Glutamatergic neuron (in vitro differentiated cells): ENCODE results near the gene RABL6. TPM values are rescaled to one million over a fixed set of nuclear protein-coding genes. Genes with fewer than 3 reads are reported as not detected.
A peak's percentile ranks its signal among the peaks of the same experiment; 100 is the strongest.

Experiments used
- DNase-seq: peaks from one replicate; pipeline ENCODE4 v3.0.0; 2022
- H3K27ac Mint-ChIP-seq: one replicate; pipeline ENCODE4 v1.8.0; 2020; ENCODE audit warnings: mild to moderate bottlenecking, mixed read lengths, inconsistent platforms; ENCODE audit not compliant: unreplicated experiment
- H3K27me3 Mint-ChIP-seq: one replicate; pipeline ENCODE4 v1.8.0; 2020; ENCODE audit warnings: mild to moderate bottlenecking, moderate library complexity, mixed read lengths, inconsistent platforms; ENCODE audit not compliant: unreplicated experiment
- H3K36me3 Mint-ChIP-seq: one replicate; pipeline ENCODE4 v1.8.0; 2020; ENCODE audit warnings: mild to moderate bottlenecking, mixed read lengths, inconsistent platforms; ENCODE audit not compliant: unreplicated experiment
- H3K4me1 Mint-ChIP-seq: one replicate; pipeline ENCODE4 v1.8.0; 2020; ENCODE audit warnings: mild to moderate bottlenecking, low read depth, mixed read lengths, inconsistent platforms; ENCODE audit not compliant: unreplicated experiment
- H3K4me3 Mint-ChIP-seq: one replicate; pipeline ENCODE4 v1.8.0; 2020; ENCODE audit warnings: mild to moderate bottlenecking, mixed read lengths, inconsistent platforms; ENCODE audit not compliant: unreplicated experiment
- H3K9me3 Mint-ChIP-seq: one replicate; pipeline ENCODE4 v1.8.0; 2020; ENCODE audit warnings: mild to moderate bottlenecking, moderate library complexity, mixed read lengths, inconsistent platforms; ENCODE audit not compliant: unreplicated experiment
- long read RNA-seq: library from polyadenylated mRNA; unstranded; transcript quantifications from one replicate; pipeline ENCODE4 v2.0.0, GENCODE V29; 2020; ENCODE audit not compliant: unreplicated experiment
- total RNA-seq: library from RNA; stranded (reverse); fragmentation: NEBNext Ultra II Directional; extraction: Animal tissue kit (Norgen Biotek cat#: 25700); gene quantifications from one replicate; pipeline ENCODE4 v1.2.1, GENCODE V29; 2021; ENCODE audit not compliant: unreplicated experiment
- TF ChIP-seq, protein P1 (sequence below): fragments of 200-600 bp; sonication (generic); IDR thresholded peaks from one replicate; pipeline ENCODE4 v1.5.0; 2021; ENCODE audit not compliant: partially characterized antibody, unreplicated experiment

Gene RABL6
- 149 TPM for total RNA-seq
- long read RNA-seq, partial matches to known transcripts = 7 of 9 reads
- long read RNA-seq, other reads (novel, unspliced or antisense) = 1 of 9 reads

- DNase-seq = peak; percentile 79
- H3K27me3 Mint-ChIP-seq = peaks cover 12% of the 10 kb centered on the region
- peak within 1 kb of the TSS; percentile 96 for H3K4me3 Mint-ChIP-seq
- peaks cover 5% of the 10 kb centered on the region for H3K36me3 Mint-ChIP-seq
- peaks cover 15% of the 10 kb centered on the region for H3K4me1 Mint-ChIP-seq
- H3K27ac Mint-ChIP-seq = peak within 1 kb of the TSS; percentile 90
- TF ChIP-seq, protein P1, sequence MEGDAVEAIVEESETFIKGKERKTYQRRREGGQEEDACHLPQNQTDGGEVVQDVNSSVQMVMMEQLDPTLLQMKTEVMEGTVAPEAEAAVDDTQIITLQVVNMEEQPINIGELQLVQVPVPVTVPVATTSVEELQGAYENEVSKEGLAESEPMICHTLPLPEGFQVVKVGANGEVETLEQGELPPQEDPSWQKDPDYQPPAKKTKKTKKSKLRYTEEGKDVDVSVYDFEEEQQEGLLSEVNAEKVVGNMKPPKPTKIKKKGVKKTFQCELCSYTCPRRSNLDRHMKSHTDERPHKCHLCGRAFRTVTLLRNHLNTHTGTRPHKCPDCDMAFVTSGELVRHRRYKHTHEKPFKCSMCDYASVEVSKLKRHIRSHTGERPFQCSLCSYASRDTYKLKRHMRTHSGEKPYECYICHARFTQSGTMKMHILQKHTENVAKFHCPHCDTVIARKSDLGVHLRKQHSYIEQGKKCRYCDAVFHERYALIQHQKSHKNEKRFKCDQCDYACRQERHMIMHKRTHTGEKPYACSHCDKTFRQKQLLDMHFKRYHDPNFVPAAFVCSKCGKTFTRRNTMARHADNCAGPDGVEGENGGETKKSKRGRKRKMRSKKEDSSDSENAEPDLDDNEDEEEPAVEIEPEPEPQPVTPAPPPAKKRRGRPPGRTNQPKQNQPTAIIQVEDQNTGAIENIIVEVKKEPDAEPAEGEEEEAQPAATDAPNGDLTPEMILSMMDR = no peak
- peaks cover 26% of the 10 kb centered on the region for H3K9me3 Mint-ChIP-seq
These were observed at the start of gene RABL6 for GRCh38 chr9:136807281-136808074. Gene RABL6 (plus strand): TSS chr9:136807948. CDS start chr9:136808197, 249 bp downstream.

DNA sequence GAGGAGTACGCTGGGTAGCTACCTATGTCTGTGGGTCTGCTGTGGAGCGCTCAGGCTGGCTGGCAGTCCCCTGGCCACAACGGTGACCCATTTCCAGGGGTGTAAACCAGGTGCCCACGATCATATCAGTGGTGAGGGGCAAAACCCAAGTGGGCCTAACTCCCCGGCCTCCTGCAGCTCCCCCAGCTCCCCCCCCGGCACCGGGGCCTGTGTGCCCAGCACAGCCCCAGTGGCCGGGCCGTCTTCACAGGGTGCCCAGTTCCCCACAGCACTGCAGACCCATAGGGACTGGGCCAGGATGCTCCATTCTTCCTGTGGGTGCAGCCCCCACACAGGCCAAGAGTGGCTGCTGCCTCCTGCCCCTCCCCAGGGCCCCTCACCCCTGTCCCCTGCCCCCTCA is 48.7 kb upstream of the RABL6 start:
- H3K27me3 Mint-ChIP-seq = peaks cover 7% of the 10 kb centered on the region
- H3K27ac Mint-ChIP-seq = no peak overlapping the region
- H3K9me3 Mint-ChIP-seq = peaks cover 14% of the 10 kb centered on the region
- TF ChIP-seq, protein P1 = no peak
- H3K36me3 Mint-ChIP-seq = no peaks in the 10 kb centered on the region
- H3K4me3 Mint-ChIP-seq = no peak overlapping the region
- peaks cover 10% of the 10 kb centered on the region for H3K4me1 Mint-ChIP-seq
- no peak for DNase-seq

DNA sequence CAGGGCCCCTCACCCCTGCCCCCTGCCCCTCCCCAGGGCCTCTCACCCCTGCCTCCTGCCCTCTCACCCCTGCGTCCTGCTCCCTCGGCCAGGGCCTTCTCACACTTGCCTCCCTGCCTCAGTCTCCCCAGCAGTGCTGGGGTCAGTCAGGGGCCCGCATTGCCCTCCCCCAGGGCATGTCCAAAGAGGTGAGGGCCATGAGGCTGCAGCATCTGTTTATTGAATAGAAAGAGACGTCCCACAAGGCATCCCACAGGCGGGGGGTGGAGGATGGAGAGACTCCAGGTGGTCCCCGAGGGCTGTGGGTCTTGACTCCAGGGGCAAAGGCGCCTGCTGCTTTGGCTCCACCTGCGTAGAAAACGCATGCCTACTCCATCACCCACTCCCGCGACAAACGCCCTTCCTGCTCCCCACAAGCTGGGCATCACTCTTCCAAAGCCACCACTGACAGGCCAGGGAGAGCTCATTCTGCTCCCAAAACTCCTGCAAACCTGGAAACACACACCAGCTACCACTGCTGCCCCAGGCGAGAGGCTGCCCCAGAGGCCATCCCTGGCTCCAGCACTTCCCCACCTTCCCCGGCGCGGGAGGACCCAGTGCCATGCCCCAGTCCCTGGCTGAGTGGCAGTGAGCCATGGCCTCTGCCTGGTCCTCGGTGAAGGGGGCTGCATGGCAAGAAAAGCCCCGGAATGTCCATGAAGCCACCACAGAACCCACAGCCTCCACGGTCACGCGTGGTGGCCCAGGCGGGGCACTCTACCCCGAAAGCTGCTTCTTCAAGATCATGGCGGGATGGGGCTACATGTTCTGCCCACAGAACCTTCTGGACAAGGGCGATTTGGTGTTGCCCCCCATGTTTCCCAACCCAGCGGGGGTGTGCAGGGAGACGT is 48.1 kb upstream of the RABL6 start:
- peaks cover 10% of the 10 kb centered on the region for H3K4me1 Mint-ChIP-seq
- H3K27ac Mint-ChIP-seq = no peak overlapping the region
- H3K36me3 Mint-ChIP-seq = no peaks in the 10 kb centered on the region
- TF ChIP-seq, protein P1 = no peak
- DNase-seq = no peak
- no peak overlapping the region for H3K4me3 Mint-ChIP-seq
- peaks cover 14% of the 10 kb centered on the region for H3K9me3 Mint-ChIP-seq
- H3K27me3 Mint-ChIP-seq = peaks cover 7% of the 10 kb centered on the region

- TF ChIP-seq, protein P1 = no peak
- H3K4me3 Mint-ChIP-seq = no peak overlapping the region
- no peak overlapping the region for H3K27ac Mint-ChIP-seq
- peaks cover 6% of the 10 kb centered on the region for H3K27me3 Mint-ChIP-seq
- H3K4me1 Mint-ChIP-seq = peaks cover 10% of the 10 kb centered on the region
- DNase-seq = no peak
- H3K36me3 Mint-ChIP-seq = no peaks in the 10 kb centered on the region
- H3K9me3 Mint-ChIP-seq = peaks cover 13% of the 10 kb centered on the region
These were observed 47.3 kb upstream of the RABL6 start for GRCh38 chr9:136760424-136760823.
